H1 (cell line): ENCODE data around the gene PRDM2. TPM values are rescaled to one million over a fixed set of nuclear protein-coding genes. Genes with fewer than 3 reads are reported as not detected.

ENCODE experiments used
- CTCF ChIA-PET: fragments of 300-600 bp; sonication (Branson Sonifier 250); formaldehyde crosslinking; loops from one replicate; lab custom pipeline; 2021; ENCODE audit not compliant: partially characterized antibody; lab: Charles Lee
- POLR2A ChIA-PET: fragments of 300-600 bp; sonication (Branson Sonifier 250); formaldehyde crosslinking; loops from one replicate; lab custom pipeline; 2021; ENCODE audit warnings: inconsistent platforms; ENCODE audit not compliant: partially characterized antibody; lab: Charles Lee
- DNase-seq, 2 experiments: peaks; one replicate each; pipeline versions ENCODE4 v3.0.0 to v3.0.0-alpha.2; 2010 to 2022; ENCODE audit warnings: low spot score in 2 of 2, low read depth in 1 of 2, mixed read lengths in 1 of 2
- FAIRE-seq: peaks from 2 replicates; lab custom pipeline; 2011; peaks lifted over from hg19 to GRCh38; lab: Jason Lieb, UNC
- H2AFZ ChIP-seq: 2 replicates; pipeline ENCODE4 v1.8.1; 2012; ENCODE audit warnings: low read length, inconsistent platforms
- H2AK5ac ChIP-seq: 2 replicates; pipeline ENCODE4 v1.6.1; 2013; ENCODE audit warnings: low read depth, low read length
- H2BK120ac ChIP-seq: replicated peaks from 2 replicates; pipeline ENCODE3; 2013; ENCODE audit warnings: low read depth, low read length, inconsistent platforms
- H2BK12ac ChIP-seq: 2 replicates; pipeline ENCODE4 v1.6.1; 2013; ENCODE audit warnings: low read depth, low read length
- H2BK15ac ChIP-seq: 2 replicates; pipeline ENCODE4 v1.6.1; 2013; ENCODE audit warnings: low read length
- H2BK20ac ChIP-seq: 2 replicates; pipeline ENCODE4 v1.6.1; 2013; ENCODE audit warnings: low read length
- H2BK5ac ChIP-seq: 2 replicates; pipeline ENCODE4 v1.6.1; 2013; ENCODE audit warnings: low read depth, low read length
- H3K14ac ChIP-seq: 2 replicates; pipeline ENCODE4 v1.6.1; 2013; ENCODE audit warnings: inconsistent platforms; ENCODE audit not compliant: insufficient read length
- H3K18ac ChIP-seq: 2 replicates; pipeline ENCODE4 v1.6.1; 2013; ENCODE audit warnings: low read length; ENCODE audit errors: extremely low read depth
- H3K23ac ChIP-seq: 2 replicates; pipeline ENCODE4 v1.6.1; 2013; ENCODE audit warnings: inconsistent platforms; ENCODE audit not compliant: insufficient read length
- H3K23me2 ChIP-seq: 2 replicates; pipeline ENCODE4 v1.6.1; 2013; ENCODE audit warnings: low read depth, low read length
- H3K27ac ChIP-seq: 2 replicates; pipeline ENCODE4 v1.6.1; 2011; ENCODE audit warnings: low read depth, low read length, inconsistent platforms
- H3K27me3 ChIP-seq, 4 experiments: replicated peaks in 1 of 4; 1 replicate in 1 of 4; 2 replicates in 3 of 4; pipeline versions ENCODE4 v1.6.1 to v1.8.1; 2011 to 2013; ENCODE audit warnings: low read length in 3 of 4, mild to moderate bottlenecking in 3 of 4, inconsistent platforms in 2 of 4, mixed read lengths in 2 of 4, moderate library complexity in 1 of 4; ENCODE audit not compliant: control insufficient read depth in 3 of 4, insufficient read depth in 3 of 4; ENCODE audit errors: extremely low read depth in 1 of 4
- H3K36me3 ChIP-seq, 4 experiments: 2 replicates each; pipeline versions ENCODE4 v1.6.1 to v1.8.1; 2011 to 2013; ENCODE audit warnings: mild to moderate bottlenecking in 4 of 4, low read length in 3 of 4, moderate library complexity in 2 of 4, control low read depth in 1 of 4, inconsistent platforms in 1 of 4; ENCODE audit not compliant: insufficient read depth in 4 of 4, control insufficient read depth in 2 of 4
- H3K4ac ChIP-seq: replicated peaks from 2 replicates; pipeline ENCODE3; 2013; ENCODE audit warnings: low read length, low read depth, mixed read lengths, inconsistent platforms; ENCODE audit not compliant: insufficient read length
- H3K4me1 ChIP-seq, 4 experiments: replicated peaks in 1 of 4; 1 replicate in 1 of 4; 2 replicates in 3 of 4; pipeline versions ENCODE4 v1.6.1 to v1.8.1; 2011 to 2013; ENCODE audit warnings: low read length in 3 of 4, inconsistent platforms in 2 of 4, mixed read lengths in 1 of 4; ENCODE audit not compliant: insufficient read depth in 4 of 4, control insufficient read depth in 3 of 4
- H3K4me2 ChIP-seq, 2 experiments: 2 replicates each; pipeline versions ENCODE4 v1.6.1 to v1.8.1; 2011 to 2013; ENCODE audit warnings: low read depth in 2 of 2, low read length in 2 of 2, control low read depth in 1 of 2, inconsistent platforms in 1 of 2, mild to moderate bottlenecking in 1 of 2; ENCODE audit not compliant: insufficient read depth in 1 of 2
- H3K4me3 ChIP-seq, 4 experiments: fragments of 200-600, 300-600 bp in 1 of 4; sonication (generic), shearing (Covaris generic), sonication (Bioruptor Twin) in 1 of 4; 2 replicates each; pipeline versions ENCODE4 v1.5.1 to v1.8.1; 2011 to 2016; ENCODE audit warnings: low read length in 4 of 4, low read depth in 3 of 4, control low read depth in 2 of 4, inconsistent platforms in 2 of 4, mild to moderate bottlenecking in 2 of 4, mixed read lengths in 1 of 4, moderate library complexity in 1 of 4; ENCODE audit not compliant: insufficient read depth in 2 of 4; ENCODE audit errors: extremely low read depth in 1 of 4
- H3K56ac ChIP-seq: replicated peaks from 2 replicates; pipeline ENCODE3; 2013; ENCODE audit warnings: low read depth, mild to moderate bottlenecking, mixed read lengths, low read length, inconsistent platforms; ENCODE audit not compliant: insufficient read length
- H3K79me1 ChIP-seq: 2 replicates; pipeline ENCODE4 v1.6.1; 2013; ENCODE audit warnings: low read depth, low read length, control low read depth
- H3K79me2 ChIP-seq, 2 experiments: 2 replicates each; pipeline versions ENCODE4 v1.6.1 to v1.8.1; 2012 to 2013; ENCODE audit warnings: low read length in 2 of 2, mild to moderate bottlenecking in 2 of 2, inconsistent platforms in 1 of 2; ENCODE audit not compliant: insufficient read depth in 2 of 2, control insufficient read depth in 1 of 2
- H3K9ac ChIP-seq, 4 experiments: replicated peaks in 1 of 4; 1 replicate in 1 of 4; 2 replicates in 3 of 4; pipeline versions ENCODE4 v1.6.1 to v1.8.1; 2011 to 2013; ENCODE audit warnings: low read depth in 3 of 4, low read length in 3 of 4, control low read depth in 2 of 4, mild to moderate bottlenecking in 2 of 4, moderate library complexity in 2 of 4, inconsistent platforms in 1 of 4; ENCODE audit errors: extremely low read depth in 1 of 4
- H3K9me3 ChIP-seq, 2 experiments: 2 replicates each; pipeline versions ENCODE4 v1.6.1 to v1.8.1; 2012 to 2013; ENCODE audit warnings: mild to moderate bottlenecking in 2 of 2, moderate library complexity in 2 of 2, control low read depth in 1 of 2, inconsistent platforms in 1 of 2, low read depth in 1 of 2, low read length in 1 of 2, mixed read lengths in 1 of 2; ENCODE audit not compliant: insufficient read depth in 2 of 2
- H4K20me1 ChIP-seq, 2 experiments: replicated peaks in 1 of 2; 2 replicates each; pipeline versions ENCODE3 to v1.8.1; 2011 to 2013; ENCODE audit warnings: inconsistent platforms in 2 of 2, low read length in 2 of 2, mild to moderate bottlenecking in 1 of 2; ENCODE audit not compliant: insufficient read depth in 2 of 2, control insufficient read depth in 1 of 2
- H4K5ac ChIP-seq: 2 replicates; pipeline ENCODE4 v1.6.1; 2013; ENCODE audit warnings: low read length, low read depth, mixed read lengths, inconsistent platforms; ENCODE audit not compliant: insufficient read length
- H4K8ac ChIP-seq: 2 replicates; pipeline ENCODE4 v1.8.0; 2013; ENCODE audit warnings: mild to moderate bottlenecking, moderate library complexity, low read length, inconsistent platforms; ENCODE audit not compliant: insufficient read depth; ENCODE audit errors: extremely low read depth
- H4K91ac ChIP-seq: replicated peaks from 2 replicates; pipeline ENCODE3; 2013; ENCODE audit warnings: low read length, mixed read lengths, inconsistent platforms; ENCODE audit not compliant: insufficient read length
- BRCA1 ChIP-seq: IDR thresholded peaks from 2 replicates; pipeline ENCODE4 v1.6.1; 2012; ENCODE audit warnings: low read depth, low read length, improper control_type of control experiment
- GABPA ChIP-seq: IDR thresholded peaks from 2 replicates; pipeline ENCODE4 v1.6.1; 2011; ENCODE audit warnings: mild to moderate bottlenecking, low read length, moderate library complexity, borderline replicate concordance; ENCODE audit not compliant: insufficient read depth
- KDM5A ChIP-seq: fragments of 200-600 bp; IDR thresholded peaks from 2 replicates; pipeline ENCODE4 v1.7.1; 2012; ENCODE audit warnings: mild to moderate bottlenecking, low read length, inconsistent platforms, mixed read lengths
- NRF1 ChIP-seq: IDR thresholded peaks from 2 replicates; pipeline ENCODE4 v1.6.1; 2011; ENCODE audit warnings: mild to moderate bottlenecking, low read depth, low read length, improper control_type of control experiment
- RAD21 ChIP-seq, 2 experiments: IDR thresholded peaks in 1 of 2; conservative IDR thresholded peaks in 1 of 2; 2 replicates each; pipeline ENCODE4 v1.6.1; 2011; ENCODE audit warnings: low read depth in 2 of 2, low read length in 2 of 2, improper control_type of control experiment in 1 of 2, inconsistent platforms in 1 of 2, mild to moderate bottlenecking in 1 of 2, moderate library complexity in 1 of 2
- RBBP5 ChIP-seq: IDR thresholded peaks from 2 replicates; pipeline ENCODE4 v1.7.1; 2012; ENCODE audit warnings: low read depth, mild to moderate bottlenecking, inconsistent platforms, low read length, moderate library complexity, borderline replicate concordance
- SIRT6 ChIP-seq: IDR thresholded peaks from one replicate; pipeline ENCODE4 v1.7.1; 2012; ENCODE audit warnings: low read length, inconsistent platforms
- TAF1 ChIP-seq: IDR thresholded peaks from 2 replicates; pipeline ENCODE4 v1.6.1; 2011; ENCODE audit warnings: mild to moderate bottlenecking, low read depth, low read length
- YY1 ChIP-seq: IDR thresholded peaks from 2 replicates; pipeline ENCODE4 v1.6.1; 2011; ENCODE audit warnings: low read depth, mild to moderate bottlenecking, low read length
- WGBS, 2 experiments: shearing (Covaris generic) in 1 of 2; methylation state at CpG; one replicate each; pipeline versions ENCODE4 v1.1.6 to v1.1.7; 2013 to 2015; ENCODE audit warnings: low lambda C conversion rate in 2 of 2, mixed read lengths in 2 of 2, inconsistent platforms in 1 of 2, low coverage in 1 of 2, missing lambda C conversion rate in 1 of 2; ENCODE audit not compliant: insufficient replicate concordance in 2 of 2, insufficient coverage in 1 of 2, insufficient read length in 1 of 2; ENCODE audit errors: extremely low coverage in 1 of 2, missing lambda C conversion rate in 1 of 2; 5-methylcytosine and 5-hydroxymethylcytosine counted together
- polyA plus RNA-seq, 7 experiments: library from polyadenylated mRNA; depleted of rRNA in 3 of 7; stranded (reverse) in 5 of 7; unstranded in 2 of 7; fragments of >200 nt in 5 of 7; fragments of 200-250 nt in 2 of 7; gene quantifications; 1 replicate in 5 of 7; 2 replicates in 1 of 7; 4 replicates in 1 of 7; pipeline versions ENCODE4 v1.2.1 to v1.2.3, GENCODE V29; 2011 to 2013; ENCODE audit warnings: missing spikeins in 2 of 7, mixed read lengths in 2 of 7
- total RNA-seq: library from RNA; stranded (reverse); fragmentation: NEBNext Ultra II Directional; extraction: Animal tissue kit (Norgen Biotek cat#: 25700); gene quantifications from 2 replicates; pipeline ENCODE4 v1.2.1, GENCODE V29; 2021
- TF ChIP-seq, protein P1 (sequence below): IDR thresholded peaks from 2 replicates; pipeline ENCODE4 v1.6.1; 2012; ENCODE audit warnings: low read length, inconsistent platforms

The PRDM2 gene
- total and polyA plus RNA-seq, 2 of the 8 experiments (the other 6 are each of a cell fraction or from before 2014, with no cell fraction given), result 5.8 to 21.2 TPM

GRCh38 chr1:13752852-13753251, 52.9 kb downstream of the PRDM2 start:
- no peak overlapping the region for H2BK120ac ChIP-seq
- no peak overlapping the region for H3K4me2 ChIP-seq
- H3K18ac ChIP-seq, result no peak overlapping the region
- no peak overlapping the region for H2BK5ac ChIP-seq
- H3K27me3 ChIP-seq, result peaks cover 0 to 11% (median 3%) of the 10 kb centered on the region in 4 experiments; a peak in 4 of 7 replicates
- DNase-seq (no peak), FAIRE-seq (no peak)
- ChIA-PET CTCF (interaction anchor here (0.8 to 1.8 kb wide), 2 partner anchors 12 to 55 kb away, joined by 3 to 9 read pairs; no protein-coding TSS in a partner anchor), POLR2A (no interaction called here)
- H3K4ac ChIP-seq, result no peak overlapping the region
- no peak overlapping the region for H2BK20ac ChIP-seq
- no peak overlapping the region for H3K23ac ChIP-seq
- TF ChIP-seq RAD21 (IDR thresholded peaks at IDR 0.05 in 1 of 2, conservative IDR thresholded peaks at IDR 0.05 in 1 of 2; ENCODE audit: low read depth in 2 of 2, low read length in 2 of 2) (no peak), KDM5A (no peak), NRF1 (no peak), BRCA1 (no peak), SIRT6 (no peak), TAF1 (no peak), RBBP5 (no peak), YY1 (no peak), GABPA (no peak)
- TF ChIP-seq, protein P1, sequence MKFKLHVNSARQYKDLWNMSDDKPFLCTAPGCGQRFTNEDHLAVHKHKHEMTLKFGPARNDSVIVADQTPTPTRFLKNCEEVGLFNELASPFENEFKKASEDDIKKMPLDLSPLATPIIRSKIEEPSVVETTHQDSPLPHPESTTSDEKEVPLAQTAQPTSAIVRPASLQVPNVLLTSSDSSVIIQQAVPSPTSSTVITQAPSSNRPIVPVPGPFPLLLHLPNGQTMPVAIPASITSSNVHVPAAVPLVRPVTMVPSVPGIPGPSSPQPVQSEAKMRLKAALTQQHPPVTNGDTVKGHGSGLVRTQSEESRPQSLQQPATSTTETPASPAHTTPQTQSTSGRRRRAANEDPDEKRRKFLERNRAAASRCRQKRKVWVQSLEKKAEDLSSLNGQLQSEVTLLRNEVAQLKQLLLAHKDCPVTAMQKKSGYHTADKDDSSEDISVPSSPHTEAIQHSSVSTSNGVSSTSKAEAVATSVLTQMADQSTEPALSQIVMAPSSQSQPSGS, result no peak
- no peak overlapping the region for H3K4me3 ChIP-seq
- no peak overlapping the region for H3K14ac ChIP-seq
- peaks cover 3 to 52% of the 10 kb centered on the region in 2 experiments; a peak in 2 of 4 replicates for H3K79me2 ChIP-seq
- no peak overlapping the region for H2AK5ac ChIP-seq
- H4K20me1 ChIP-seq, result peaks cover 14 to 15% of the 10 kb centered on the region in 2 experiments
- no peaks in the 10 kb centered on the region for H3K79me1 ChIP-seq
- no peak overlapping the region for H2AFZ ChIP-seq
- H3K56ac ChIP-seq, result no peak overlapping the region
- 0 out of 2 replicates have a peak, but pooled peaks cover 6% of the 10 kb centered on the region for H3K23me2 ChIP-seq
- no peak overlapping the region for H3K27ac ChIP-seq
- H3K4me1 ChIP-seq, result peaks cover 0 to 6% (median 2%) of the 10 kb centered on the region in 4 experiments; a peak in 3 of 7 replicates
- H3K9ac ChIP-seq, result no peak overlapping the region
- WGBS, 2 experiments, result 90% methylated on average over 6 of the region's 6 CpGs; no CpG with 5 or more reads in 1 of the 2 experiments
- H2BK15ac ChIP-seq, result no peak overlapping the region
- H4K5ac ChIP-seq, result no peak overlapping the region
- no peak overlapping the region for H4K8ac ChIP-seq
- no peaks in the 10 kb centered on the region for H3K36me3 ChIP-seq
- H2BK12ac ChIP-seq, result no peak overlapping the region
- H4K91ac ChIP-seq, result no peak overlapping the region
- H3K9me3 ChIP-seq, result no peaks in the 10 kb centered on the region
